Measurements from ENCODE around the gene PIK3R5.
A peak's percentile ranks its signal among the peaks of the same experiment; 100 is the strongest.

The PIK3R5 gene

DNA sequence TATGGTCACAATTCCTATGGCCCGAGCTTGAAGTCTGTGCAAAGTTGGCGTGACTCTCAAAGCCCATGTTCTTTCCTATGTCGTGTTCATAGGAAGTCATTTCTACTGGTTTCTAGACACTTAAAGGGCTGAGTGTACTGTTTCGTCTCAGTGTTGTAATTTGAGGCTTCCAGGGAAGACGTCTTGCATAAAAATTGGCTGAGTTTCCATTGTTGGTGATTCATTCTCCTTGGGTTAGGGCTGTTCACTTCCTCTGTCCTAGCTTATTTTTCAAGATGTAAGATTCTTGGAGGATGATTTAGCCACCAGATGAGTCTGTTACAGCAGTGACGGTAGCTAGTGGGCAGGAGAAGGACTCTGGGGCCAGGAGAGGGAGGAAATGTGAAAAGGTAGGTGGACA lies 43.1 kb downstream of the PIK3R5 start:
- DNase-seq = peak; percentile 80 to 82

DNA sequence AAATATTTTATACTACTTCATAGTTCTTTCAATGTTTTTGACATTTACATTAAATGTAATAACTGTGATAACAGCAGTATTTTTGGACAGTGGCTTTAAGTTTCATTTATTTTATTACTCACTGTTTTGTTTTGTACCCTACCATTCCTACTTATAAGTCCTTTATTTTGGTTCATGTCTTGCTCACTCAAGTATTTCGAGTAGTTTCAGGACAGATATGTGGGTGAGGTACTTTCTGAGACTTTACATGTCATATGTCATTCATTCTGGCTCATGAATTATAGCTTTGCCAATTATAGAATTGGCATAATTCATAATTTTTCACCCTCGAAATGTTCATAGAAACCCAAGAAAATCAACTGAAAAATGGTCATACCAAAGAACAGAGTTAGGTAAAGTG lies 44.4 kb downstream of the PIK3R5 start:
- no peak for DNase-seq

DNA sequence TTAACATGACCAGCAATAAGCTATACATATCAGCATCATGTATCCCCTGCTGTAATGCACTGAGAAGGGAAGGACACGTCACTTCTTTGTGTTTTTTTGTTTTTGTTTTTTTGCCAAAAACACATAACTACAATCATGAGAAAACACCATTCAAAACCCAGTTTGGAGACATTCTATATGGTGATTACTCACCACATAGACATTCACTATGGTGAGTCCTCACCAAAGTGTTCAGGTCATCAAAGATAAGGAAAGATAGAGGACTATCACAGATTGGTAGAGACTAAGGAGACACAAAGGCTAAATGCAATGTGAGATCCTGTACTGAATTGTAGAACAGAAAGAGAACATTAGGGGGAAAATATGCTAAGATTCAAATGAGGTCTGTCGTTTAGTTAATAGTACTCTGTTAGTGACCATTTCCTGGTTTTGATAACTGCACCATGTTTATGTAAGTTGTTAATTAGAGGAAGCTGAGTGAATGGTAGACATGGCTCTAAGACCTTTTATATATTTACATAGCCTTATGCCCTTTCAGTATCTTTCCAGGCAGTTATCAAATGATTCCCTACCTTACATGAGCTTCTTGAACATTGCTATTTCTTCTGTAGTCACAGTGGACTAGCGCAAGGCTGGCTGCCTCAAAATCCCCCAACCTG lies 46.6 kb downstream of the PIK3R5 start:
- no peak for DNase-seq

DNA sequence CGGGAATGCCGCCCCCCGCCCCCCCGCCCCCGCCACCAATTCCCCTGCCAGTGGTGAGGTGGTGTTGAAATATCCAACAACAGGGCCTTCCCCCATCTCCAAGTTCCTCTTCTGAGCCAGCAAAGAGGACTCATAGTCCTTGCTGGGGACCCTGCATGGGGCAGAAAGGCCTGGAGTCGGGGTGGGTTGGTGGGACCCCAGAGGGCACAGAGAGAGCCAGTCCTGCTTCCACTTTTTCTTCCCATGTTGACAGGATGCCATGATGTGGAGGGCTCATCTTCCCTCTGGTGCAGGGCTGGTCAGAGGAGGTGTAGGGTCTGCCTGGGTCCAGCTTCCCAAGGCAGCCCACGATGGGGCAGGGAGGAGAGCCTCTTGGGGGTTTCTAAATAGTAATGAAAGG lies 49.0 kb downstream of the PIK3R5 start:
- DNase-seq = peak in 1 of 2 experiments; percentile 12

DNA sequence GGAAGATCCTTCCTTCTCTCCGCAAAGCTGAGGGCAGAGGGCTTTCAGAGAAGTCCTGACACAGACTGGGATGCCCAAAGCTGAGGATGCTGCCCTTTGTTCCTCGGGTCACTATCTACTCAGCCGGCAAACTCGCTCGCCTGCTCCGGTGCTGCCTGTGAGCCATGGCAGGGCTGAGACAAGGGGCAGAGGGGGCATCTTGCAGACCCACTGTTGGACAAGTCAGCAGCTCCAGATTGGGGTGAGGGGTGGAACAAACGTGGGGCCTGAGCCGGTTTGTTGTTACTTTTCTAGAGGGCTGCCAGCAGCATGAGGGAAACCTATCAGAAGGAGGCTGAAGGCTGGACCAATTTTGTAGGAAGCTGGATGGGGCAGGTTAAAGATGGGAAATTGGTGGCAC lies 51.0 kb downstream of the PIK3R5 start:
- no peak for DNase-seq

DNA sequence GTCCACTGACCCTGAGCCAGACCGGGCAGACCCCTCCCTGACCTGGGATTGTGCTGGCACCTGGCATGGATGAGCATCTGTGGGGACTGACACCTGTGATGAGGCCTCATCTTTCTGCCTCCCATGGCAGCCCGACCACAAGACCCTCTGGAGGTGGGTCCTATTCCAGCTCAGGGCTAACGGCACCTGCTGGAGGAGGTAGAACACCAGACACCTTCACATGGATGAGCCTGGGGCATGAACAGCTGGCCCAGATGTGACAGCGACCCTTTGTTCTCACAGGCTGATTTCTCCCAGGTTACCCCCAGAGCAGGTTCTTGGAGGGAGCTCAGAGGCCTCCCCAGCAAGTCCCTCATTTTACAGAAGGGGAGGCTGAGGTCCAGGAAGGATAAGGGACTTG lies 51.6 kb downstream of the PIK3R5 start:
- DNase-seq = no peak

DNA sequence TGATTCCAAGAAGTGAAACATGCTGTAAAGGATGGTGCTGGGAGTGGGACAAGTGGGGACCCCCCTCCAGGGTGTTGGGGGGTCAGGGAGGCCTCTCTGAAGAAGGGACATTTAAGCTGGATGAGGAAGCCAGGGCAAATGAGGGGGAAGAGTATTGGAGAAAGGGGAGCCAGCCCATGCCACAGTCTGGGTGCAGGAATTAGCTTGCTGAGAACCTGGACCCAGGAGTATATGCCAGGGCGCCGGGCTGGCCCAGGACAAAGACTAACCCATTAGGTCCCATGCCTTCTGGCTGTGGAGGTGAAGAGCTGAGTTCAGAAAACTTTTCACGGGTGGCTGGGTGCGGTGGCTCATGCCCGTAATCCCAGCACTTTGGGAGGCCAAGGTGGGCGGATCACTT lies 52.4 kb downstream of the PIK3R5 start:
- no peak for DNase-seq

DNA sequence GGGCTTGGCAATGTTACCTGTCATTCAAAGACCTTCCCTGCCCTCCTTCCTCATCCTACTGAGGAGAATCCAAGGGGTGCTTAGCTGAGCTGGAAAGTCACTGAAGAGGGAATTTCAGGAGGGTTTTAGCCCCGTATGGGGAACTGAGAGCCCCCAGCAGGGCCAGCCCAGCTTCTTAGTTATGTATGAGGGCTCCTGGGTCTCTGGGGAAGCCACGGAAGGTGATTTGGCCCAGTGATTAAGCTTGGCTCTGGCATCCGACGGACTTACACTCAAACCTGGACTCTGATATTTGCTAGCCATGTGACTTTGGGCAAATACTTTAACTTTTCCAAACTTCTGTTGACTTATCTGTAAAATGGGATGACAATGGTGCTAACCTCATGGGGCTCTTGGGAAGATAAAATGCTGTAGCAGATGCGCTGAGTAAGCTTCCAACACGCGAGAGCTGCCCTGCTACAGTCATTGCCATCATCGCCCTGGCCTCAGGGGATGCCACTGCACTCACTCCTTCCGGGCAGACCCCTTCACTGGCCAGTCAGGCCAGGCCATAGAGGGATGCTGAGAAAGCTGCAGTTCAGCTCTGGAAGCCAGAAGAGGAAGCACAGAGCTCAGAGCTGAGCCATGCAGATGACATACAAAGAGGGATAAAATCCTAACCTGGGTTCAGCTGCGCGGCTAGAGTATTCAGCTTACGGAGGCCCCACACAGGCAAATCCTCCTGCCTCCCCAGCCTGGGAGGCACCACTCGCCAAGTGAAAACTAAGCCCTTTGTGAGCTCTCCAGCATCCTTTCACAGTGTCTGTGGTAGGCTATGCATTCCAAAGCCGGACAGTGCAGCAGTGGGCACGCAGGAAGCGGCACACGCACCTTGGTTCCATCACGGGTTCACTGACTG lies 53.2 kb downstream of the PIK3R5 start:
- DNase-seq = no peak

DNA sequence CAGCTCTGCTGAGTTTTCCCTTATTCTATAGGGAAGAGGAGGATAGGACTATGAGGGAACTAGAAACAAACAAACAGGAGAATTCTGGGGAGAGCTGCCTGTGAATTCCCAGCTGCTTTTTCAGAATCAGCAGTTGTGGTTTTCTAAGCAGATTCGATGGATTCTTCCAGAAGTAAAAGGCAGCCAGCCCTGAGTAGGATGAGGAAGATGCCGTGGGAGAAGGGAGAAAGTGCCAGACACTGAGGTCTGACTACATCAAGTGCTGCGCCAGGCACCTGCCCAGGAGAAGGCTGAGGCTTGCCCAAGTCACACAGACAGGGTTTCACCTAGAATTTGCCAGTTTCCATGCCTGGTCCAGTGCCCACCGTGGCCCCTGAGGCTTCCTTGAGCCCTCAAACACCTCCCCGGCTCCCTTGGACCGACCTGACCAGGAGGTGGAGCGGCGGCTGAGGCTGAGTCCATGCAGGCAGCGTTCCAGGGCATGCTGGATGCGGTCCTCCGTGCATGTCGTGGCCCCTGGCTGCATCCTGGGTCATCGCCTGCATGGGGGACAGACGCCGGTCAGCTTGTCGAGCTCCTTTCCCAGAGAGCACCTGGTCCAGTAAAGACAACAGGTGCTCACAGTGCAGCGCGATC lies 54.4 kb downstream of the PIK3R5 start:
- DNase-seq = no peak

DNA sequence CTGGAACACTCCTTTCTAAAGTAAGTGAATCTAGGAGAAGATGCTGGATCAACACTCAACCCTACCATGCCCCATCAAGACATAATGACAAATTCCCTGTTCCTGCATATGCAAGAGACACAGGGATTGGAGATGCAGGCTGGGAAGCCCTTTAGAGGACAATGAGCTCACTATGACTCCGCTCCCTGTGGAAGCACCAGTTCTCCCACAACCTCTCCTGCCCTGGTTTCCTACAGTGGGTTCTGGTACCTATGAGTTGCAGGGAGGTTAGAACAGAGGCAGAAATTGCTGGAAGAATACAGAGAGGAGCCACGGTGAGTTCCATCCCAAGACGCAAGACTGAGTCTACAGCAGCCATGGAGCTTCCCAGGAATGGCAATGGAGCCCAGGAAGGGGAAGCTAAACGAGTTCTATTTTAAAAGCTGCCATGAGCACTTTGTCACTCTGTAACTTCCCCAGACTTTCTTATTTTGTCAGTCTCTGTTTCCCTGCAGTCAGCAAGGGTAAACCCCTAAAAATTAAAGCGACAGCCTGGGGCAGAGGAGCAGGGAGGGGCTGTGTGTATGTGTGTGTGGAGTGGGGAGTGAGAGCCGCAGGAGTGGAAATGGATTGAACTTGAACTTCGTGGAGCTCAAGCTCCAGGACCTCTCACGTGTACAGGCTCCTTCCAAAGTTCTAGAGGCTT lies 55.8 kb downstream of the PIK3R5 start:
- no peak for DNase-seq

DNA sequence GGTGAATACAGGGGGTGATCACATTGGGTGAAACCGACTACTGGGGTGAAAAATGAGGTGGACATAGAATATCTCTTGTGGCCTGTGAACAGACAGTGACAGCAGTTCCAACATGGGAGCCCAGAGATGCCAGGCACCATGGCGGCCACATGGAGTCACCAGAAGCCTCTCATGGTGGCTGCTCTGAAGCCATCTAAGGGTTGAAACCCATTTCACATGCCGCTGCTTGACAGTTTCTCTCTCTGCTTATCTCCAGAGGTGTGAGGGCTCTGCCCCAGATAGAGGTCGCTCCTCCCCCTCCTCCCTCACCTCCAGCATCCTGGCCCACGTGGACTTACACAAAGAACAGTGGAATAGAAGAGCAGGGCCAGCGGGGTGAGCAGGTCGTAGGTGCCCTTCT lies 60.2 kb downstream of the PIK3R5 start:
- DNase-seq = no peak

DNA sequence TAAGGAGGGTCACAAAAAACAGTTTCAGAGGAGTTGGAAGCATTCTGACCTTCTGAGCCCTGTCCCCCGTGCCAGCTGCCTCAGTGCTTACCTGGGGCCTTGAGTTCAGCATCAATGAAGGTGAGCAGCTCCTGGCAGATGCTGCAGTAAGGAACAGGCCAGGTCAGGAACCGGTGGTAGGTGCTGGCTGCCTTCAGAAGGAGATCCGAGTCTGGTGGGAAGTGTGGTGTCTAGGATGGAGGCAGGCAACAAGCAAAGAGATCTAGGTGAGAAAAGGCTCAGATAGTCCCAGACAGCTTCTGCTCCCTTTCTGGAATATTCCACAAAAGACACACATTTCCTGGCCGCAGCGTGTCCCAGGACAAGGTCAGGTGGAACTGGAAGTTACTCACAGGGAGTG lies 60.8 kb downstream of the PIK3R5 start:
- DNase-seq = no peak

DNA sequence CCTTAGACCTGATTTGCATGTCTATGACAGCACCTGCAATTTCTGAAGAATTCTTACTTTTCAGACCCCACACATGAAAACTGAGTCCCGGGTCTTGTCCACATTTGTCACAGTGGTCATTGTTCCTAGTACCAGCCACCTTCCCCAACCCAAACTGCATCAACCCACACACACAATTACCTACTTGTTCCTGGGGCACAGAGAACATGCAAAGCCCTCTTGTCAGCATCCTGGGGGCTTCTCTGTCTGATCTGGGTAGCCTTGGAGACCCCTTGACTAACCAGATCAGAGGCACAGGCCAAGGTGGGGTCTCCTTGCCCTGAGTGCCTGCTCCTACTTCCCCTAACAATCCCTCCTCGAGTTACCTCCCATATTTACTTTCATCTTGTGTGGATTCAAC lies 61.3 kb downstream of the PIK3R5 start:
- no peak for DNase-seq

DNA sequence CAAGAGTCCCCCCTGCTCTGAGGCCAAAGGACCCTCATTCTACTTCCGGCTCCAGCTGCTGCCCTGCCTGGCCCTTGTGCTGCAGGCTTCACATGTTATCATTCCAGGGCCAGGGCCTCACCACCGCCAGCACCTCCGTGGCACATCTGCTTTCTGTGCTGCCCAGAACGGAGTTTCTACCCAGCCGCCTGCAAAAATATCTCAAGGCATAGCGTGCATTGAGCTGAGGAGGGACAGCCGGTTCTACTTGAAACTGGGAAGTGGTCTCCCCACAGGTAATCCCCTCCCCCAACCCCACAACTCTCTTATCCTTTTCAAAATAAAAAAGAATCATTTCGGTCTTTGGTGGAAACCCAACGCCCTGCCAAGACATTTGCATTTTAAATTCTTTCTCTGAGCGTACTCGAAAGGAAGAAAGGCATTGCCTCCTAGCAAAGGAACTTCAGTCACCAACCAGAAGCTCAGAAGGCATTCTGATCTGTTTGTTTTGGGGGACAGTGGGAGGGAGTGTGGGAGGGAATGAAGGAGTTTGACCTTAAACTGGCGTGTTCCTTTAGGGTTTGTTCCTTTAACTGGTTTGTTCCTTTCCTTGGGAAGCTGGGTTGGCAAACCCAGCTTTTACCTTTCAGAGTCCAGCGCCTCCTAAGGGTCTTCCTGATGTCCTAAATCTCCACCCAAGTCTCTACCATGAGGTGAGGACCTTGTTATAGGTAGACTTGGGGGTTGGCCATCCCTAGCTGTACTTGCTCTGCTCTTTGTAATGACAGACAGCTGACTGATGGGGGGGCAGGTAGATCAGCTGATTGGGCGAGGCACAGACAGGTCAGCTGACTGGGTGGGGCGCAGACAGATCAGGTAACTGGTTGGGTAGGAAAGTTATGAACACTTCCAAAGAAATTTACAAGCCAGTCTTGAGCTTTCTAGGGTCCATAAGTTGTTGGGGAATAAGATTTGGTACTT lies 64.6 kb downstream of the PIK3R5 start:
- DNase-seq = no peak

DNA sequence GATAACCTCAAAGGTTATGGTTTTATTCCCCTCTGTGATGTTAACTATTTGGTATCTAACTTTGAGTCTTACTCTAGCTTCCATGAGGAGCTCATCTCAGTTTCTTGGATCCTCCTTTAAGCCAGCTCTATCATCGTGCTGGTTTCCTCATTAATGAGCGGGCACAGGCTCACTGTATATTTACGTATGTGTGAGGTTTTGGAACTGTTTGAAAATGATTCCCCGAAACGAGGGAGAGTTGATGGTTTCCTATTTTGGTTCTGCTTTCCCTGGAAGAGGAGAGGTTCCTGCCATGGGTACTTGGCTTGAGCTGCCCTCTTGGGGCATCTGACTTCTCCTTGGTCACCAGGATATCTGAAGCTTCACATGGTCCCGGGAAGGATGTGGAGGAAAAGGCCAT lies 65.3 kb downstream of the PIK3R5 start:
- DNase-seq = no peak

DNA sequence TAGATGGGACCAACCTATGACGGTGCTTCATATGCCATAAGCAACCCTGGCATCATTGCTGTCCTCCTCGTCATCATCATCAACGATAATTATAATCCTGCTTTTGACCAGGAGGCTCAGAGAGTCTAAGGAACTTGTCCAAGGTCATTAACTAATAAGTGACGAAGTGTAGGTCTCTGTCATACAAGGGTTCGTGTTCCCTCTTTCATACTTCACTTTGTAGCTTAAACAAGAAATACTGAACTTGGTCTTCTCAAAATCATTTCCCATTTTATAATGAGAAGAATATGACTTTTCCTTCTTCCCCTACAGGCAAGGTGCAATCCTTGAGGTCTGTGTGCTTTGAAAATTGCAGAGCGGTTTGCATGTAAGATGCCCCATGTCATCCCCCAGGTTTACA lies 66.9 kb downstream of the PIK3R5 start:
- no peak for DNase-seq

DNA sequence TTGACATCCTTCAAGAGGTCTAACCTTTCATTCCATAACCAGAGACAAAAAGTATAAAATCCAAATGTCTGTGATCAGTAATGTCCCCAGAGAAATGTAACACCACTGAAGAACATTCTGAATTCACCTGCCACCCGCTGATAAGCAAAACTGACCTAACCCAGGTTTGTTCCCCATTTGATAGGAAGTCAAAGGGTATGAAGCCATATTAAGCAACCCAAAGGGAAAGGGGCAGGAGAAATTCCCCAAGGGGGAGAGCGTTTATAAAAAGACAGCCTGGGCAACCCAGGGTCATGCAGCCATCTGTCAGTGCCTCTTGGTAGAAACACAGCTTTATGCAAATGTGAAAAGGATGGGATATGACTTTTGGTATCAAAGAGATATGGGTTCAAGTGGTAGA lies 67.4 kb downstream of the PIK3R5 start:
- DNase-seq = no peak

DNA sequence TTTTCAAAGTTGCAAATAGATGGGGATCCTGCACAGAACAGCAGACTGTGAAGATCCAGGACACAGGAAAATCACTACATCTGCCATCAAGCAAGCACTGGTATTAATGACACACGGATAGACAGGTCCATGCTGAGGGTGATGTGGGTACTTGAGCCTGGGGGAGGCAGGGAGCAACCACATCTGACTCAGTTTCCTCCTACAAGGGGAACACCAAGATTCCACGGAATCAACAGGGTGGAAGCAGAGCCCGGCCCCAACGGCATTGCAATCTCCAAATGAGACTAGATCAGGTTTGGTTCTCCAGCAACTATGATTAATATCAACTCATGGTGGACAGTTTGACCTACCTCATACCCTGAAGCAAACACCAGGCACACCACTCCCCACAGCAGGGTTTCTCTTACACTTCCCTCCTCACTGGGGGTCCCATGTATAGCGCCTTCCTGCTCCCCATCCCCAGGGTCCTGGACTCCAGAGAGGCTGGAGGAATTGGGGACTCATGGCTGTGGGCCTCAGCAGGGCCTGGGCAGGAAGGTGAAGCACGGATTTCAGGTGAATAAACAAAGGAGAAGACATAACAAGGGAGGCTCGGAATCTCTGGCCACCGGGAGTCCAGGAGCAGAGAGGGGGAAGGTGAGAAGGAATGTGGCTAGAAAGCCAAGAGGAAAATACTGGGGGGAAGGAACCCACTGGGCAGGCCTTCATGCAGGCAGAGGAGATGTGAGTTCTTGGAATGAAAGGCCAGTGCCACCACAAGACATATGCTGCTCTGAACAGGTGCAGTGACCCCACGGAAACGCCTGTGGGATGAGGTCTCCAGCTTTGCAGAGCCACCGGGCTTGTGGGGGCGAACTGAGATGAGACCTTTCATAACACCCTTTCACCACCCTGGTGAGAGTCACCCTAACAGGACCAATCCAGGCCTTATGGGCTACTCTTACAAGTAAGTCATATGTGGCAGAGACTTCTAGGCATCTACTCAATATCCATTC lies 68.6 kb downstream of the PIK3R5 start:
- DNase-seq = no peak

DNA sequence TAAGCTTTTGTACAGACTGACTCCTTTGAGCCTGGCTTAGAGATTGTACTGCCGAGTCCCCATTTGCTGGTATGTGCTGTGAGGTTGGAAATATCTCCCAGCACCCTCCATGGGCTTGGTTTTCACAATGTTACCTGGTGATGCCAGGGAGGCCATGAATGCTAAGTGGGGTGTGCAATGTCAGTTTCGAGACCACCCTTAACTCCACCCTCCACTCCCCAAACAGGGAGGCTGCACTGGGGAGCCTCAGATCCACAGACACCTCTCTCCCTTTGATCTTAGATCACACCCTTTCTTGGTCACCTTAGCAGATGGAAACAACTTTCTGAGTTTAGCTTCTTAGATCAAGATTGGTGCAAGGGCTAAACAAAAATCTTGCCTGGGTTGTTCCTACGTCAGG lies 69.4 kb downstream of the PIK3R5 start:
- no peak for DNase-seq

DNA sequence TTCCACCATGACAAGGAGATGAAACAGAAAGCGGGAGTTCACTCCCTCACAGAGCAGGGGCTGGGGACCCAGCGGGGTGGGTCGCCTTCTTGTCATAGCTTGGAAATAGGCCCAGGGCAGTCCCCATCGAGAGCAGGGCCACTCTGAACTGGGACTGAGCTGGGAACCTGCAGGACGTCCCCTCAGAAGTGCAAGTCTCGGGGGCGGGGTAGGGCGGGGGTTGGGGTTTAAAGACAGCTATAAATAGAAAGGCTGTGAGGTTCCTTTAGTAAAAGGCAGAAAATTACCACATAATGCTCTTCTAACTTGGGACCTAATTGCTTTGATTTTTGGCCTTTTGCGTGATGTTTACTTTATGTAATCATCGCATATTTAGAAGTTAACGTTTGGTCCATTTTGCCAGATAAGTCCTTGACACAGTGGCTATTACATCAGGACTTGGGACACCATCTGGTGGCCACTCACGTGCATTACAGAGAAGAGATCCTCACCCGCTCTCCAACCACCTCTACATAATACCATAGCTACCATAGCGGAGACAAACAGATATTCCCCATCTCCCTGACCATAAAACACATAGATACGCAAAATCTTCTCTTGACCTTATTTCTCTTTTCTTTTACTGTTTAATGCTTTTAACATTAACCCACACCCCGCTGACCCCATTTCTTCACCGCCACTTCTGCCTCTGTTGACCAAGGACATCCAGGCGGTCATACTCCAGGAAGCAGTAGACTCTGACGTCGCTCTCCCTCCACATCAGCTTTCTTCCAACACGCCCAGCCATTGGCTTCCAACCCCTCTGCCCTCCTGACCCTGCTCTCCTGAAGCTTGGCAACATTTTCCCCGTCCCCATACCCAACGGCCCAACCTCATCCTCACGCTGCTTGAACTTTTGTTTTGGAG lies 70.6 kb downstream of the PIK3R5 start:
- DNase-seq = peak; percentile 5 to 33
